ENCODE measurements around the gene PXK. TPM values are rescaled to one million over a fixed set of nuclear protein-coding genes. Genes with fewer than 3 reads are reported as not detected.
A peak's percentile ranks its signal among the peaks of the same experiment; 100 is the strongest.

PXK gene
- total and polyA plus RNA-seq, 2 donors, result 12.5 to 13.6 TPM

DNA sequence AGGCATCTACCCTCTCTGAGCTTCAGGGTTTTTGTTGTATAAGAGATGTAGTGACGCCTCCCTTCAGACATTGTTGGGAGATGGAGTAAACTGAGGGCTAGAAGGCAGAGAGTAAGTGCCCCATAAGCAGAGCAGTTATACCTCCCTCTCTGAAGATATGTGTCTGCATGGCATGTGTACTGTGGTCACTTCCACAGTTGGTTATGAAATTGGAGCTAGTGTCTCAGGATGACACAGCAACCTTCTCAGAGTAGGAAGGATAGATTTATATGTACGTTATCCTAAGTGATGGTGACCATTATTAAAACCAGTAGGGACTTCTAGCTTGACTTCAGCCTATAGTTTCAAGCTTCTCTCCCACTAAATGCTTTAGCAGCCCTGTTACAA is 17.9 kb downstream of the PXK start:
- Histone ChIP-seq H3K4me3 (ENCODE audit: low read length in 2 of 2) (no peak overlapping the region), H3K36me3 (ENCODE audit: control insufficient read depth in 2 of 2, insufficient read depth in 2 of 2, low read length in 1 of 2) (peaks cover 0 to 2% of the 10 kb centered on the region in 2 donors), H3K27me3 (ENCODE audit: control insufficient read depth in 2 of 2, insufficient read depth in 1 of 2, low read length in 1 of 2) (no peaks in the 10 kb centered on the region), H3K4me1 (ENCODE audit: control insufficient read depth in 2 of 2, insufficient read depth in 2 of 2, low read length in 2 of 2) (peaks cover 2 to 32% of the 10 kb centered on the region in 2 donors), H3K9me3 (ENCODE audit: control insufficient read depth in 2 of 2, insufficient read depth in 1 of 2, low read length in 1 of 2) (no peaks in the 10 kb centered on the region), H3K27ac (ENCODE audit: low read depth in 1 of 2, low read length in 1 of 2) (peak overlapping the region in 1 of 2 donors; percentile 38)
- WGBS, result 91% methylated on average over 2 of the region's 2 CpGs
- no peak for DNase-seq (ENCODE audit: low read depth in 6 of 9, low spot score in 9 of 9)

- Histone ChIP-seq H3K36me3 (ENCODE audit: control insufficient read depth in 2 of 2, insufficient read depth in 2 of 2, low read length in 1 of 2) (peaks cover 0 to 2% of the 10 kb centered on the region in 2 donors), H3K27ac (ENCODE audit: low read depth in 1 of 2, low read length in 1 of 2) (no peak overlapping the region), H3K27me3 (ENCODE audit: control insufficient read depth in 2 of 2, insufficient read depth in 1 of 2, low read length in 1 of 2) (no peaks in the 10 kb centered on the region), H3K9me3 (ENCODE audit: control insufficient read depth in 2 of 2, insufficient read depth in 1 of 2, low read length in 1 of 2) (no peaks in the 10 kb centered on the region), H3K4me1 (ENCODE audit: control insufficient read depth in 2 of 2, insufficient read depth in 2 of 2, low read length in 2 of 2) (peaks cover 2 to 32% of the 10 kb centered on the region in 2 donors), H3K4me3 (ENCODE audit: low read length in 2 of 2) (no peak overlapping the region)
- DNase-seq (ENCODE audit: low read depth in 6 of 9, low spot score in 9 of 9), result peak in 1 of 9 donors; percentile 19
- WGBS, result 95% methylated on average over 3 of the region's 3 CpGs
Observed at GRCh38 chr3:58351920-58352319, 19.2 kb downstream of the PXK start.

- Histone ChIP-seq H3K36me3 (ENCODE audit: control insufficient read depth in 2 of 2, insufficient read depth in 2 of 2, low read length in 1 of 2) (peaks cover 0 to 2% of the 10 kb centered on the region in 2 donors), H3K4me1 (ENCODE audit: control insufficient read depth in 2 of 2, insufficient read depth in 2 of 2, low read length in 2 of 2) (peaks cover 2 to 32% of the 10 kb centered on the region in 2 donors), H3K27ac (ENCODE audit: low read depth in 1 of 2, low read length in 1 of 2) (no peak overlapping the region), H3K27me3 (ENCODE audit: control insufficient read depth in 2 of 2, insufficient read depth in 1 of 2, low read length in 1 of 2) (no peaks in the 10 kb centered on the region), H3K9me3 (ENCODE audit: control insufficient read depth in 2 of 2, insufficient read depth in 1 of 2, low read length in 1 of 2) (no peaks in the 10 kb centered on the region), H3K4me3 (ENCODE audit: low read length in 2 of 2) (no peak overlapping the region)
- DNase-seq (ENCODE audit: low read depth in 6 of 9, low spot score in 9 of 9), result no peak
- 95% methylated on average over 6 of the region's 6 CpGs for WGBS
Observed at GRCh38 chr3:58352626-58353025, 19.9 kb downstream of the PXK start.

DNA sequence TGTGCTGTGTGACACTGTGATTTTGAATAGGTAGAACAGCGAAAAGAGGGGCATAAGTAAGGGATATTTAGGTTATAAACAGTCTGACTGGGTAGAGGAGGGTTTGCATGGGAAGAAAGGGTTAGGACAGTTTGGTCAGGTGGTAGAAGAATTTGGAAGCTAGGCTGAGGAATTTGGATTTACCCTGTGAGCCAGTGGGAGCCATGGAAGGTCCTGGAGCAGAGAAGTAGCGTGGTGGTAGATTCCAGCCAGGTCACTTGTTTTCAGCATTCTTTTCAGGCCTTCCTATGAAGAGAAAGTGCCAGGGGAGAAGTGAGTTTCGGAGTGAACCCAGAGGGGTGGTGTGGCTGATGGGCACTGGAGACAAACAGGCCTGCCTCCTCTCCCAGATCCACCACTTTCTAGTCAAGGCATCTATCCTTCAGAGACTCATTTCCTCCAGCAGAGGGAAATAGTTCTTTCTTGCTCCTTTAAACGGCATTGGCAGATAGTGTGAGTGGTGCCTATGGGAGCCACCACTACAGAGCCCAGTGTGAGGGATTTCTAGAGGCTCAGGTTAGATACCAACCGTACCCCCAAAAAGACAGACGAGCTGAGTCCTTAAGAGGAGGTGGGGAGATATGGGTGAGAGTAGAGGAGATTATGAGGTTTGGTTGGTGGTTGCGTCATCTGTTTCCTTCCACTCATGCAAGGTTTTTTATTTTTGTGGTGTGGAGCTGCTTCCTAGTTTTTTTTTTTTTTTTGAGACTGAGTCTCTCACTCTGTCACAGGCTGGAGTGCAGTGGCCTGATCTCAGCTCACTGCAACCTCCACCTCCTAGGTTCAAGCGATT is 21.2 kb downstream of the PXK start:
- no peak overlapping the region for H3K4me3 ChIP-seq (ENCODE audit: low read length in 2 of 2)
- peak overlapping the region; percentile 27 to 37 for H3K27ac ChIP-seq (ENCODE audit: low read depth in 1 of 2, low read length in 1 of 2)

GRCh38 chr3:58355179-58355578 is 22.5 kb downstream of the PXK start:
- 93% methylated on average over 8 of the region's 8 CpGs for WGBS
- Histone ChIP-seq H3K4me3 (ENCODE audit: low read length in 2 of 2) (no peak overlapping the region), H3K27me3 (ENCODE audit: control insufficient read depth in 2 of 2, insufficient read depth in 1 of 2, low read length in 1 of 2) (no peaks in the 10 kb centered on the region), H3K9me3 (ENCODE audit: control insufficient read depth in 2 of 2, insufficient read depth in 1 of 2, low read length in 1 of 2) (no peaks in the 10 kb centered on the region), H3K4me1 (ENCODE audit: control insufficient read depth in 2 of 2, insufficient read depth in 2 of 2, low read length in 2 of 2) (peaks cover 2 to 25% of the 10 kb centered on the region in 2 donors), H3K27ac (ENCODE audit: low read depth in 1 of 2, low read length in 1 of 2) (no peak overlapping the region), H3K36me3 (ENCODE audit: control insufficient read depth in 2 of 2, insufficient read depth in 2 of 2, low read length in 1 of 2) (peaks cover 0 to 2% of the 10 kb centered on the region in 2 donors)
- no peak for DNase-seq (ENCODE audit: low read depth in 6 of 9, low spot score in 9 of 9)

More for the DNA sequence above, 21.2 kb downstream of the PXK start:
- Histone ChIP-seq H3K36me3 (ENCODE audit: control insufficient read depth in 2 of 2, insufficient read depth in 2 of 2, low read length in 1 of 2) (peaks cover 0 to 2% of the 10 kb centered on the region in 2 donors), H3K27me3 (ENCODE audit: control insufficient read depth in 2 of 2, insufficient read depth in 1 of 2, low read length in 1 of 2) (no peaks in the 10 kb centered on the region), H3K4me1 (ENCODE audit: control insufficient read depth in 2 of 2, insufficient read depth in 2 of 2, low read length in 2 of 2) (peaks cover 2 to 32% of the 10 kb centered on the region in 2 donors), H3K9me3 (ENCODE audit: control insufficient read depth in 2 of 2, insufficient read depth in 1 of 2, low read length in 1 of 2) (no peaks in the 10 kb centered on the region)
- WGBS, result 44% methylated on average over 8 of the region's 8 CpGs
- peak in 5 of 9 donors; percentile 21 to 71 (median 27) for DNase-seq (ENCODE audit: low read depth in 6 of 9, low spot score in 9 of 9)

- H3K36me3 ChIP-seq (ENCODE audit: control insufficient read depth in 2 of 2, insufficient read depth in 2 of 2, low read length in 1 of 2), result peaks cover 0 to 2% of the 10 kb centered on the region in 2 donors
- H3K4me3 ChIP-seq (ENCODE audit: low read length in 2 of 2), result no peak overlapping the region
- H3K27ac ChIP-seq (ENCODE audit: low read depth in 1 of 2, low read length in 1 of 2), result no peak overlapping the region
- WGBS, result 32% methylated on average over 4 of the region's 4 CpGs
- no peaks in the 10 kb centered on the region for H3K9me3 ChIP-seq (ENCODE audit: control insufficient read depth in 2 of 2, insufficient read depth in 1 of 2, low read length in 1 of 2)
- DNase-seq (ENCODE audit: low read depth in 6 of 9, low spot score in 9 of 9), result no peak
- H3K27me3 ChIP-seq (ENCODE audit: control insufficient read depth in 2 of 2, insufficient read depth in 1 of 2, low read length in 1 of 2), result no peaks in the 10 kb centered on the region
- peaks cover 2 to 18% of the 10 kb centered on the region in 2 donors for H3K4me1 ChIP-seq (ENCODE audit: control insufficient read depth in 2 of 2, insufficient read depth in 2 of 2, low read length in 2 of 2)
Observed at GRCh38 chr3:58356054-58356453, 23.4 kb downstream of the PXK start.

DNA sequence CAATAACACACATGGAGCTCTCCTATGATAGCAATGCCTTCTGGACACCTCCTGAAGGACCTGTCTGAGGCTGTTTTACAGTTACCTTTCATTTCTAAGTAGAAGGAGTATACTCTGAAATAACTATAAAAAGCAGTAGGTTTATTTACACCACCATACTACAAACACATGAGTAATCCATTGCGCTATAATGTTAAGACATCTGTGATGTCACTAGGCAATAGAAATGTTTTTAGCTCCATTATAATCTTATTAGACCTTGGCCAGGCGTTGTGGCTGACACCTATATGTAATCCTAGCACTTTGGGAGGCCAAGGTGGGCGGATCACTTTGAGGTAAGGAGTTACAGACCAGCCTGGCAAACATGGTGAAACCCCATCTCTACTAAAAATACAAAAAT is 24.7 kb downstream of the PXK start:
- no peak for DNase-seq (ENCODE audit: low read depth in 6 of 9, low spot score in 9 of 9)
- no peak overlapping the region for H3K4me3 ChIP-seq (ENCODE audit: low read length in 2 of 2)
- H3K27ac ChIP-seq (ENCODE audit: low read depth in 1 of 2, low read length in 1 of 2), result no peak overlapping the region
- H3K36me3 ChIP-seq (ENCODE audit: control insufficient read depth in 2 of 2, insufficient read depth in 2 of 2, low read length in 1 of 2), result peaks cover 0 to 2% of the 10 kb centered on the region in 2 donors
- no peaks in the 10 kb centered on the region for H3K9me3 ChIP-seq (ENCODE audit: control insufficient read depth in 2 of 2, insufficient read depth in 1 of 2, low read length in 1 of 2)
- 97% methylated on average over 3 of the region's 3 CpGs for WGBS
- peaks cover 0 to 10% of the 10 kb centered on the region in 2 donors for H3K4me1 ChIP-seq (ENCODE audit: control insufficient read depth in 2 of 2, insufficient read depth in 2 of 2, low read length in 2 of 2)
- no peaks in the 10 kb centered on the region for H3K27me3 ChIP-seq (ENCODE audit: control insufficient read depth in 2 of 2, insufficient read depth in 1 of 2, low read length in 1 of 2)

GRCh38 chr3:58358092-58358491 is 25.4 kb downstream of the PXK start:
- H3K27ac ChIP-seq (ENCODE audit: low read depth in 1 of 2, low read length in 1 of 2), result no peak overlapping the region
- WGBS, result 97% methylated on average over 3 of the region's 3 CpGs
- H3K9me3 ChIP-seq (ENCODE audit: control insufficient read depth in 2 of 2, insufficient read depth in 1 of 2, low read length in 1 of 2), result no peaks in the 10 kb centered on the region
- no peak overlapping the region for H3K4me3 ChIP-seq (ENCODE audit: low read length in 2 of 2)
- H3K27me3 ChIP-seq (ENCODE audit: control insufficient read depth in 2 of 2, insufficient read depth in 1 of 2, low read length in 1 of 2), result no peaks in the 10 kb centered on the region
- no peaks in the 10 kb centered on the region for H3K36me3 ChIP-seq (ENCODE audit: control insufficient read depth in 2 of 2, insufficient read depth in 2 of 2, low read length in 1 of 2)
- no peak for DNase-seq (ENCODE audit: low read depth in 6 of 9, low spot score in 9 of 9)
- H3K4me1 ChIP-seq (ENCODE audit: control insufficient read depth in 2 of 2, insufficient read depth in 2 of 2, low read length in 2 of 2), result peaks cover 0 to 10% of the 10 kb centered on the region in 2 donors

DNA sequence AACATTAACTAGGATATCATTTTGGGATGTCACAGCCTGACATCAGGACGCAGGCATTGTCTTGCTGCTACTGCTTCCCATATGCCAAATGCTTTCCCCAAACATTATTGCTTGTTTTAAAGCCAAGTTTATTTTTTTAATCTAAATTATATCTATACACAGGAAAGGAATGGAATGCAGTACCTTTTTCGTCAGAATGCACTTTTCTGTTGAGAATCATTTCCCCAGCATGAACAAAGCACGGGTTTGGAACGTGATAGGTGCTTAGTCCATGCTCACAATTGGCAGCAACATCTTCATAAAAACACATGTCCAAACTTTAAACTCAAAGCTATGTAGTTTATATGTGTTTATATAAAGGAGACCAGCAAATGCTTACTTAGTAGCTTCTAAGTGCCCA is 26.1 kb downstream of the PXK start:
- DNase-seq (ENCODE audit: low read depth in 6 of 9, low spot score in 9 of 9), result no peak
- Histone ChIP-seq H3K27me3 (ENCODE audit: control insufficient read depth in 2 of 2, insufficient read depth in 1 of 2, low read length in 1 of 2) (no peaks in the 10 kb centered on the region), H3K36me3 (ENCODE audit: control insufficient read depth in 2 of 2, insufficient read depth in 2 of 2, low read length in 1 of 2) (no peaks in the 10 kb centered on the region), H3K9me3 (ENCODE audit: control insufficient read depth in 2 of 2, insufficient read depth in 1 of 2, low read length in 1 of 2) (no peaks in the 10 kb centered on the region), H3K4me1 (ENCODE audit: control insufficient read depth in 2 of 2, insufficient read depth in 2 of 2, low read length in 2 of 2) (peaks cover 0 to 6% of the 10 kb centered on the region in 2 donors), H3K4me3 (ENCODE audit: low read length in 2 of 2) (no peak overlapping the region), H3K27ac (ENCODE audit: low read depth in 1 of 2, low read length in 1 of 2) (no peak overlapping the region)
- 96% methylated on average over 4 of the region's 4 CpGs for WGBS

All from thymus (tissue), 11 donors.